Nephron progenitor cell (in vitro differentiated cells): ENCODE measurements around the gene ARPC1B.
"Not testable (repeated sequence)": the region's sequence is repeated elsewhere in the genome, so short reads cannot be mapped to it uniquely, and the experiment has no call there.

ENCODE experiments used
- DNase-seq: peaks from one replicate; pipeline ENCODE4 v3.0.0; 2021
- H3K27ac Mint-ChIP-seq: 2 replicates; pipeline ENCODE4 v1.8.0; 2021; ENCODE audit warnings: mild to moderate bottlenecking, moderate library complexity, mixed read lengths
- H3K27me3 Mint-ChIP-seq: 2 replicates; pipeline ENCODE4 v1.8.0; 2021; ENCODE audit warnings: mild to moderate bottlenecking, low read depth, mixed read lengths; ENCODE audit not compliant: poor library complexity
- H3K36me3 Mint-ChIP-seq: 2 replicates; pipeline ENCODE4 v1.8.0; 2021; ENCODE audit warnings: low read depth, mixed read lengths
- H3K4me1 Mint-ChIP-seq: 2 replicates; pipeline ENCODE4 v1.8.0; 2021; ENCODE audit warnings: mixed read lengths
- H3K4me3 Mint-ChIP-seq: 2 replicates; pipeline ENCODE4 v1.8.0; 2021; ENCODE audit warnings: mild to moderate bottlenecking, moderate library complexity, mixed read lengths
- H3K9me3 Mint-ChIP-seq: 2 replicates; pipeline ENCODE4 v1.8.0; 2021; ENCODE audit warnings: mild to moderate bottlenecking, moderate library complexity, mixed read lengths
- CTCF ChIP-seq: fragments of 200-600 bp; sonication (generic); IDR thresholded peaks from 2 replicates; pipeline ENCODE4 v1.5.0; 2021; ENCODE audit warnings: antibody characterized with exemption

ARPC1B gene

GRCh38 chr7:99355098-99355497 lies 19.4 kb upstream of the ARPC1B start:
- Mint-ChIP-seq H3K9me3 (no peaks in the 10 kb centered on the region), H3K27me3 (no peaks in the 10 kb centered on the region), H3K4me3 (no peak overlapping the region), H3K27ac (no peak overlapping the region), H3K4me1 (no peaks in the 10 kb centered on the region), H3K36me3 (peaks cover 53% of the 10 kb centered on the region)
- no peak for DNase-seq
- no peak for TF ChIP-seq CTCF

GRCh38 chr7:99357701-99358490 lies 16.6 kb upstream of the ARPC1B start:
- Mint-ChIP-seq H3K36me3 (peaks cover 41% of the 10 kb centered on the region), H3K27me3 (no peaks in the 10 kb centered on the region), H3K27ac (no peak overlapping the region), H3K4me1 (no peaks in the 10 kb centered on the region), H3K4me3 (no peak overlapping the region), H3K9me3 (no peaks in the 10 kb centered on the region)
- TF ChIP-seq CTCF = no peak
- no peak for DNase-seq

GRCh38 chr7:99358521-99358920 lies 16.0 kb upstream of the ARPC1B start:
- H3K27me3 Mint-ChIP-seq, H3K9me3 Mint-ChIP-seq, H3K4me1 Mint-ChIP-seq, DNase-seq, H3K27ac Mint-ChIP-seq, H3K4me3 Mint-ChIP-seq: not testable (repeated sequence)
- peaks cover 48% of the 10 kb centered on the region for H3K36me3 Mint-ChIP-seq

GRCh38 chr7:99359465-99360154 lies 14.9 kb upstream of the ARPC1B start:
- TF ChIP-seq CTCF = no peak
- peaks cover 51% of the 10 kb centered on the region for H3K36me3 Mint-ChIP-seq
- no peak overlapping the region for H3K4me3 Mint-ChIP-seq
- DNase-seq = no peak
- H3K27me3 Mint-ChIP-seq = no peaks in the 10 kb centered on the region
- no peaks in the 10 kb centered on the region for H3K9me3 Mint-ChIP-seq
- no peaks in the 10 kb centered on the region for H3K4me1 Mint-ChIP-seq
- no peak overlapping the region for H3K27ac Mint-ChIP-seq

- DNase-seq = no peak
- Mint-ChIP-seq H3K9me3 (no peaks in the 10 kb centered on the region), H3K27ac (no peak overlapping the region), H3K36me3 (peaks cover 60% of the 10 kb centered on the region), H3K4me3 (no peak overlapping the region), H3K4me1 (peaks cover 16% of the 10 kb centered on the region), H3K27me3 (no peaks in the 10 kb centered on the region)
- no peak for TF ChIP-seq CTCF
Observed at GRCh38 chr7:99362801-99363200, 11.7 kb upstream of the ARPC1B start.

GRCh38 chr7:99363286-99363685 lies 11.2 kb upstream of the ARPC1B start:
- Mint-ChIP-seq H3K4me1 (peaks cover 16% of the 10 kb centered on the region), H3K9me3 (no peaks in the 10 kb centered on the region), H3K27me3 (no peaks in the 10 kb centered on the region), H3K36me3 (peaks cover 55% of the 10 kb centered on the region), H3K27ac (no peak overlapping the region), H3K4me3 (no peak overlapping the region)
- no peak for DNase-seq
- no peak for TF ChIP-seq CTCF
